Caco-2 (cell line): ENCODE measurements around the gene SEPTIN3. TPM values are rescaled to one million over a fixed set of nuclear protein-coding genes. Genes with fewer than 3 reads are reported as not detected.
A peak's percentile ranks its signal among the peaks of the same experiment; 100 is the strongest.

ENCODE experiments used
- BruUV-seq: library from RNA; stranded (reverse); fragments of 400-500 nt; replicated peaks from 2 replicates; lab custom pipeline; 2021; lab: Mats Ljungman, UMichigan
- CTCF ChIA-PET: fragments of 300-600 bp; sonication (Branson Sonifier 250); formaldehyde crosslinking; loops from one replicate; lab custom pipeline; 2022; ENCODE audit warnings: antibody characterized with exemption; lab: Charles Lee
- POLR2A ChIA-PET: fragments of 300-600 bp; sonication (Branson Sonifier 250); formaldehyde crosslinking; loops from one replicate; lab custom pipeline; 2022; ENCODE audit warnings: antibody characterized with exemption; lab: Charles Lee
- DNase-seq, 2 experiments: peaks; one replicate each; pipeline versions ENCODE4 v3.0.0 to v3.0.0-alpha.2; 2020 to 2022
- H3K27me3 ChIP-seq: replicated peaks from 2 replicates; pipeline ENCODE4 v1.6.0; 2011; ENCODE audit warnings: low read length; ENCODE audit not compliant: control insufficient read depth, insufficient read depth
- H3K36me3 ChIP-seq: 2 replicates; pipeline ENCODE4 v1.5.1; 2011; ENCODE audit warnings: low read length; ENCODE audit not compliant: control insufficient read depth, insufficient read depth
- H3K4me1 ChIP-seq: fragments of 250-450 bp; sonication (Bioruptor Pico); 2 replicates; pipeline ENCODE4 v1.5.1; 2020; ENCODE audit warnings: mild to moderate bottlenecking
- H3K4me3 ChIP-seq: 2 replicates; pipeline ENCODE4 v1.5.1; 2011; ENCODE audit warnings: low read depth, mild to moderate bottlenecking, control low read depth, low read length
- H3K9me3 ChIP-seq: fragments of 250-450 bp; sonication (Bioruptor Pico); 2 replicates; pipeline ENCODE4 v1.5.1; 2020; ENCODE audit warnings: mild to moderate bottlenecking, moderate library complexity
- H3K27ac Mint-ChIP-seq: one replicate; pipeline ENCODE4 v1.8.0; 2022; ENCODE audit warnings: mixed read lengths; ENCODE audit not compliant: unreplicated experiment
- H3K27me3 Mint-ChIP-seq: one replicate; pipeline ENCODE4 v1.8.0; 2022; ENCODE audit warnings: mixed read lengths; ENCODE audit not compliant: insufficient read depth, unreplicated experiment
- H3K36me3 Mint-ChIP-seq: one replicate; pipeline ENCODE4 v1.8.0; 2022; ENCODE audit warnings: mild to moderate bottlenecking, mixed read lengths; ENCODE audit not compliant: insufficient read depth, unreplicated experiment
- H3K4me1 Mint-ChIP-seq: one replicate; pipeline ENCODE4 v1.8.0; 2022; ENCODE audit warnings: low read depth, mixed read lengths; ENCODE audit not compliant: unreplicated experiment
- H3K4me3 Mint-ChIP-seq: one replicate; pipeline ENCODE4 v1.8.0; 2022; ENCODE audit warnings: mild to moderate bottlenecking, moderate library complexity, mixed read lengths; ENCODE audit not compliant: unreplicated experiment
- H3K9me3 Mint-ChIP-seq: one replicate; pipeline ENCODE4 v1.8.0; 2022; ENCODE audit warnings: mixed read lengths; ENCODE audit not compliant: unreplicated experiment
- intact Hi-C: fragments of 100-400 bp; cut with micrococcal nuclease; formaldehyde crosslinking; loops from one replicate; pipeline ENCODE4 v1.10.0; 2022; ENCODE audit not compliant: unreplicated experiment
- total RNA-seq: library from RNA; stranded (reverse); gene quantifications from 2 replicates; pipeline ENCODE4 v1.2.3, GENCODE V29; 2022
- TF ChIP-seq, protein P1 (sequence below), 2 experiments: fragments of 200-600 bp in 1 of 2; IDR thresholded peaks; 1 replicate in 1 of 2; 2 replicates in 1 of 2; pipeline versions ENCODE4 v1.5.1 to v1.8.0; 2011 to 2022; ENCODE audit warnings: antibody characterized with exemption in 1 of 2, control low read depth in 1 of 2, inconsistent platforms in 1 of 2, low read depth in 1 of 2, low read length in 1 of 2, mild to moderate bottlenecking in 1 of 2, moderate library complexity in 1 of 2; ENCODE audit not compliant: insufficient read depth in 1 of 2, severe bottlenecking in 1 of 2, unreplicated experiment in 1 of 2

SEPTIN3 gene
- total RNA-seq, 1 experiment from 2014 or later, result 2.2 TPM

DNA sequence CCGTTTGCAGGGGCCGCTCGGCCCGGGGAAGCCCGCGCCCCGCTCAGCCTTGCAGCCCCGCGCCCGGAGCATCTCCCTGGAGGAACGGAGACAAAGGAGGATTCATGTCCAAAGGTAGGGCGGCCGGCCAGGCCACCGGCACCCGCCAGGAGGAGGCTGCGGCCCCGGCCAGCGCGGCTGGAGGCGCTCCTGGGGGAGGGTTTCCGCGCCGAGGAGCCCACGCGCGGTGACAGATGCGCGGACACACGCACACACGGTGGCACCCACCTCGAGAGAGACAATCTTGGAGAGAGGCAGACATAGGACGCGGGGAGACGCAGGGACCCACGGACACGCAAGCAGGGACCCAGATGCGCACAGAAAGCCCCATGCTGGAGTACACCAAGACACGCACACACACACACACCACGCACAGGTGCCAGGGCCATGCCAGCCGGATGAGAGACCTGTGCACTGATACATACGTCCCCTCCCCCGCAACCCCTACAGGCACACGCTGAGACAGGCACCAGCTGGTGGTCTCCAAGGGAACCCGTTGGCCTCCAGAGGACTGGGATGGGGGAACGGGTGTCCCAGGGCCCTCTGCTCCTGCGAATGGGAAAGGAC lies 7.8 kb downstream of the SEPTIN3 start:
- DNase-seq, result no peak
- Histone ChIP-seq H3K36me3 (no peaks in the 10 kb centered on the region), H3K27me3 (no peaks in the 10 kb centered on the region; the same call in none of the 2 replicates), H3K9me3 (no peaks in the 10 kb centered on the region), H3K4me1 (no peaks in the 10 kb centered on the region), H3K4me3 (peak overlapping the region; percentile 46)
- H3K9me3 Mint-ChIP-seq, result no peaks in the 10 kb centered on the region
- BruUV-seq, result no TSS peak
- ChIA-PET CTCF (no interaction called here), POLR2A (no interaction called here)
- no peak overlapping the region for H3K27ac Mint-ChIP-seq
- peak overlapping the region; percentile 11 for H3K4me3 Mint-ChIP-seq
- H3K36me3 Mint-ChIP-seq, result no peaks in the 10 kb centered on the region
- no peaks in the 10 kb centered on the region for H3K4me1 Mint-ChIP-seq
- peaks cover 21% of the 10 kb centered on the region for H3K27me3 Mint-ChIP-seq
- intact Hi-C loops, result no loop called here
- TF ChIP-seq, protein P1, sequence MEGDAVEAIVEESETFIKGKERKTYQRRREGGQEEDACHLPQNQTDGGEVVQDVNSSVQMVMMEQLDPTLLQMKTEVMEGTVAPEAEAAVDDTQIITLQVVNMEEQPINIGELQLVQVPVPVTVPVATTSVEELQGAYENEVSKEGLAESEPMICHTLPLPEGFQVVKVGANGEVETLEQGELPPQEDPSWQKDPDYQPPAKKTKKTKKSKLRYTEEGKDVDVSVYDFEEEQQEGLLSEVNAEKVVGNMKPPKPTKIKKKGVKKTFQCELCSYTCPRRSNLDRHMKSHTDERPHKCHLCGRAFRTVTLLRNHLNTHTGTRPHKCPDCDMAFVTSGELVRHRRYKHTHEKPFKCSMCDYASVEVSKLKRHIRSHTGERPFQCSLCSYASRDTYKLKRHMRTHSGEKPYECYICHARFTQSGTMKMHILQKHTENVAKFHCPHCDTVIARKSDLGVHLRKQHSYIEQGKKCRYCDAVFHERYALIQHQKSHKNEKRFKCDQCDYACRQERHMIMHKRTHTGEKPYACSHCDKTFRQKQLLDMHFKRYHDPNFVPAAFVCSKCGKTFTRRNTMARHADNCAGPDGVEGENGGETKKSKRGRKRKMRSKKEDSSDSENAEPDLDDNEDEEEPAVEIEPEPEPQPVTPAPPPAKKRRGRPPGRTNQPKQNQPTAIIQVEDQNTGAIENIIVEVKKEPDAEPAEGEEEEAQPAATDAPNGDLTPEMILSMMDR (IDR thresholded peaks at IDR 0.05; ENCODE audit: insufficient read depth in 1 of 2, low read depth in 1 of 2, low read length in 1 of 2, severe bottlenecking in 1 of 2, unreplicated experiment in 1 of 2), result no peak

DNA sequence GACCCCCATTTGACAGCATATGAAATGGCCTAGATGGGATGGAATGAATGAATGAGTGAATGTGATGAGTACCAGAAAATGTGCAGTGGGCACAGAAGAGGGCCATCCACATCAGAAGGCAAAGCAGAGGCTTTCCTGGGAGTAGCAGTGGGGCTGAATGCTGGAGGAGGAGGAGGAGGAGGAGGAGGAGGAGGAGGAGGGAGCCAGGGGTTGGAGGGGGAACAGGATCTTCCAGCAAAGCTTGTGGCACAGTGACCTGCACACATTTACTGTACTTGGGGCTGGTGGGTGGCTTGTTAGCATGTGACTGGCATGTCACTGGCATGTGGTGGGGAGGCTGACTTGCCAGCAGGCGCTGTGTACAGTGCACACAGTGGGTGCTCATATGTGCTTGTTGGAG lies 9.5 kb downstream of the SEPTIN3 start:
- Mint-ChIP-seq H3K4me3 (no peak overlapping the region), H3K36me3 (no peaks in the 10 kb centered on the region), H3K27ac (no peak overlapping the region), H3K4me1 (peaks cover 10% of the 10 kb centered on the region), H3K9me3 (no peaks in the 10 kb centered on the region), H3K27me3 (peaks cover 16% of the 10 kb centered on the region)
- H3K36me3 ChIP-seq, result no peaks in the 10 kb centered on the region
- CTCF ChIA-PET, result no interaction called here
- intact Hi-C loops, result no loop called here
- no peaks in the 10 kb centered on the region for H3K9me3 ChIP-seq
- DNase-seq, result no peak
- TF ChIP-seq, protein P1 (IDR thresholded peaks at IDR 0.05; ENCODE audit: insufficient read depth in 1 of 2, low read depth in 1 of 2, low read length in 1 of 2, severe bottlenecking in 1 of 2, unreplicated experiment in 1 of 2), result no peak
- POLR2A ChIA-PET, result no interaction called here
- H3K4me1 ChIP-seq, result no peaks in the 10 kb centered on the region
- BruUV-seq, result no TSS peak
- H3K4me3 ChIP-seq, result no peak overlapping the region
- no peaks in the 10 kb centered on the region; the same call in none of the 2 replicates for H3K27me3 ChIP-seq

DNA sequence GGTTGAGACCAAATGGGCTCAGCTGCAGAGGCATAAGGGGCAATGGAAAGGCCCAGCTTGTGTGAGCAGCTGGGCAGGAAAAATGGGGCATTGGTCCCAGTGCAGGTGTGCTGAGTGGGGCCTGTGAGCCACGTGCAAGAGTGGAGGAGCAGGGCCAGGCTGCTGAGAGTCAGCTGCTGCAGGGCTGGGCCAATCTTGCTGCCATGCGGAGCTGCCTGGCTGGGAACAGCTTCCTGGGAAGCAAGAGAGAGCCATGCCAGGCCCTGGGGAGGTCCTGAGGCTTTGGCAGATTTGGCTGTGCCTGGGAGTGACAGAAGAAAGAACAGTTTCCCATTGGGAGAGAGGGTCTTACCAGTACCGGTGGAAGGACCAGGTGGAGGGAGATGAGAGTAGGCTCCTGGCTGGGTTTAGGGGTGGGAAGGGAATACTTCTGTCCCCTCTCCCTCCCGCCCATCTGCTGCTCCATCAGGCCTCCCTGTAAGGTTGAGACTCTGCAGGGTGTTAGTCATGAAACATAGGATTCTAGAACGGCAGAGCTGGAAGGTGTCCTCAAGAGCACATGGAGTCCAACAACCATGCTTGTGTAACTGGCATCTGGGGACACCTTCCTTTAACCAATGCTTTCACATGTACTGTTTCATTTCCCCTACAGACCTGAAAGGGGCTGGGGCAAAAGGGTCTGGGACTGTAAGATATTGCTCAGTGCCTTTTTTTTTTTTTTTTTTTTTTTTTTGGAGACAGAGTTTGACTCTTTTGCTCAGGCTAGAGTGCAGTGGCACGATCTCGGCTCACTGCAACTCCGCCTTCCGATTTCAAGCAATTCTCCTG lies 10.4 kb downstream of the SEPTIN3 start:
- Mint-ChIP-seq H3K4me3 (no peak overlapping the region), H3K4me1 (peaks cover 10% of the 10 kb centered on the region), H3K27me3 (peaks cover 15% of the 10 kb centered on the region), H3K36me3 (no peaks in the 10 kb centered on the region), H3K27ac (no peak overlapping the region), H3K9me3 (no peaks in the 10 kb centered on the region)
- H3K4me1 ChIP-seq, result no peaks in the 10 kb centered on the region
- intact Hi-C loops, result no loop called here
- H3K36me3 ChIP-seq, result no peaks in the 10 kb centered on the region
- POLR2A ChIA-PET, result no interaction called here
- CTCF ChIA-PET, result no interaction called here
- H3K27me3 ChIP-seq, result no peaks in the 10 kb centered on the region; the same call in none of the 2 replicates
- no peak for DNase-seq
- no TSS peak for BruUV-seq
- no peaks in the 10 kb centered on the region for H3K9me3 ChIP-seq
- TF ChIP-seq, protein P1 (IDR thresholded peaks at IDR 0.05; ENCODE audit: insufficient read depth in 1 of 2, low read depth in 1 of 2, low read length in 1 of 2, severe bottlenecking in 1 of 2, unreplicated experiment in 1 of 2), result no peak
- no peak overlapping the region for H3K4me3 ChIP-seq
